Esophagus muscularis mucosa (tissue), 3 donors: ENCODE results near the gene GRIFIN.

Source experiments
- CTCF ChIP-seq, 3 experiments: fragments of 200-600 bp in 2 of 3; fragments of 450-650 bp in 1 of 3; sonication (generic) in 2 of 3; IDR thresholded peaks; one replicate each; pipeline ENCODE4 v1.5.1; 2017 to 2019; ENCODE audit warnings: antibody characterized with exemption in 3 of 3, mild to moderate bottlenecking in 2 of 3, moderate library complexity in 1 of 3
- POLR2A ChIP-seq: fragments of 450-650 bp; IDR thresholded peaks from one replicate; pipeline ENCODE4 v1.6.1; 2017; ENCODE audit warnings: antibody characterized with exemption, moderate library complexity, mild to moderate bottlenecking, low read depth
- POLR2AphosphoS5 ChIP-seq, 2 donors: sonication (generic); formaldehyde crosslinking; IDR thresholded peaks; one replicate each; pipeline ENCODE4 v1.6.1; 2017; ENCODE audit warnings: antibody characterized with exemption in 2 of 2

- no peak for TF ChIP-seq CTCF (IDR thresholded peaks at IDR 0.05)
- TF ChIP-seq POLR2AphosphoS5 (IDR thresholded peaks at IDR 0.05) = no peak
- no peak for TF ChIP-seq POLR2A
Measured at GRCh38 chr7:2518737-2519118, 42.5 kb upstream of the GRIFIN start.
